HG02623 (cell line): ENCODE data around the gene TRPV5.

Experiments used
- ATAC-seq: cut with Tn5 transposase; IDR thresholded peaks from one replicate; pipeline ENCODE4 v1.9.1; 2021; ENCODE audit warnings: moderate library complexity; ENCODE audit not compliant: unreplicated experiment

Gene TRPV5

GRCh38 chr7:142941541-142941940 is 8.0 kb upstream of the TRPV5 start:
- ATAC-seq, result no peak

- no peak for ATAC-seq
Measured at GRCh38 chr7:142940966-142941535, 7.5 kb upstream of the TRPV5 start.

GRCh38 chr7:142939226-142939910 is 5.8 kb upstream of the TRPV5 start, which contains the start of gene LLCFC1:
Gene LLCFC1 (plus strand): TSS chr7:142939484. CDS start chr7:142939622, 138 bp downstream.
- ATAC-seq, result no peak

GRCh38 chr7:142938611-142939010 is 5.1 kb upstream of the TRPV5 start:
- no peak for ATAC-seq

GRCh38 chr7:142935941-142936565 is 2.5 kb upstream of the TRPV5 start:
- ATAC-seq, result no peak

GRCh38 chr7:142934056-142934455 is 510 bp upstream of the TRPV5 start:
- no peak for ATAC-seq

GRCh38 chr7:142933092-142933475 is 462 bp downstream of the TRPV5 start:
- no peak for ATAC-seq

GRCh38 chr7:142932386-142933091 is 1.0 kb downstream of the TRPV5 start:
- no peak for ATAC-seq

GRCh38 chr7:142930126-142930730 is 3.3 kb downstream of the TRPV5 start:
- no peak for ATAC-seq

GRCh38 chr7:142927949-142928348 is 5.6 kb downstream of the TRPV5 start:
- no peak for ATAC-seq

- no peak for ATAC-seq
Measured at GRCh38 chr7:142927085-142927745, 6.3 kb downstream of the TRPV5 start.

GRCh38 chr7:142925413-142925812 is 8.1 kb downstream of the TRPV5 start:
- ATAC-seq, result no peak

- no peak for ATAC-seq
Measured at GRCh38 chr7:142923391-142923790, 10.2 kb downstream of the TRPV5 start.

GRCh38 chr7:142919656-142920055 is 13.9 kb downstream of the TRPV5 start:
- no peak for ATAC-seq

GRCh38 chr7:142918901-142919300 is 14.6 kb downstream of the TRPV5 start:
- ATAC-seq, result no peak

- no peak for ATAC-seq
Measured at GRCh38 chr7:142917447-142917846, 16.1 kb downstream of the TRPV5 start.

- ATAC-seq, result no peak
Measured at GRCh38 chr7:142916508-142916907, 17.0 kb downstream of the TRPV5 start.

GRCh38 chr7:142915315-142915714 is 18.2 kb downstream of the TRPV5 start:
- no peak for ATAC-seq

GRCh38 chr7:142914121-142914520 is 19.4 kb downstream of the TRPV5 start:
- ATAC-seq, result no peak

GRCh38 chr7:142913566-142913965 is 20.0 kb downstream of the TRPV5 start:
- ATAC-seq, result no peak

GRCh38 chr7:142913051-142913450 is 20.5 kb downstream of the TRPV5 start:
- no peak for ATAC-seq
